Chondrocyte (in vitro differentiated cells): Measurements from ENCODE around the gene TFDP2. TPM values are rescaled to one million over a fixed set of nuclear protein-coding genes. Genes with fewer than 3 reads are reported as not detected.
A peak's percentile ranks its signal among the peaks of the same experiment; 100 is the strongest.

Experiments used
- DNase-seq: peaks from one replicate; pipeline ENCODE4 v3.0.0; 2021; ENCODE audit warnings: mixed read lengths, low spot score
- H3K27ac Mint-ChIP-seq: one replicate; pipeline ENCODE4 v1.8.0; 2021; ENCODE audit warnings: mild to moderate bottlenecking, moderate library complexity, mixed read lengths; ENCODE audit not compliant: unreplicated experiment
- H3K27me3 Mint-ChIP-seq: 2 replicates; pipeline ENCODE4 v1.8.0; 2021; ENCODE audit warnings: low read depth, mixed read lengths
- H3K36me3 Mint-ChIP-seq: 2 replicates; pipeline ENCODE4 v1.8.0; 2021; ENCODE audit warnings: low read depth, mixed read lengths
- H3K4me1 Mint-ChIP-seq: 2 replicates; pipeline ENCODE4 v1.8.0; 2021; ENCODE audit warnings: low read depth, mild to moderate bottlenecking, mixed read lengths
- H3K4me3 Mint-ChIP-seq: one replicate; pipeline ENCODE4 v1.8.0; 2021; ENCODE audit warnings: mild to moderate bottlenecking, moderate library complexity, mixed read lengths; ENCODE audit not compliant: unreplicated experiment
- H3K9me3 Mint-ChIP-seq: 2 replicates; pipeline ENCODE4 v1.8.0; 2021; ENCODE audit warnings: low read depth, mixed read lengths
- total RNA-seq: library from RNA; stranded (reverse); gene quantifications from 3 replicates; pipeline ENCODE4 v1.2.1, GENCODE V29; 2021
- TF ChIP-seq, protein P1 (sequence below): fragments of 200-600 bp; sonication (generic); IDR thresholded peaks from 2 replicates; pipeline ENCODE4 v1.5.0; 2021; ENCODE audit warnings: antibody characterized with exemption, mild to moderate bottlenecking, moderate library complexity

TFDP2 gene
- total RNA-seq, 1 donor from 2014 or later, result 36.5 TPM

DNA sequence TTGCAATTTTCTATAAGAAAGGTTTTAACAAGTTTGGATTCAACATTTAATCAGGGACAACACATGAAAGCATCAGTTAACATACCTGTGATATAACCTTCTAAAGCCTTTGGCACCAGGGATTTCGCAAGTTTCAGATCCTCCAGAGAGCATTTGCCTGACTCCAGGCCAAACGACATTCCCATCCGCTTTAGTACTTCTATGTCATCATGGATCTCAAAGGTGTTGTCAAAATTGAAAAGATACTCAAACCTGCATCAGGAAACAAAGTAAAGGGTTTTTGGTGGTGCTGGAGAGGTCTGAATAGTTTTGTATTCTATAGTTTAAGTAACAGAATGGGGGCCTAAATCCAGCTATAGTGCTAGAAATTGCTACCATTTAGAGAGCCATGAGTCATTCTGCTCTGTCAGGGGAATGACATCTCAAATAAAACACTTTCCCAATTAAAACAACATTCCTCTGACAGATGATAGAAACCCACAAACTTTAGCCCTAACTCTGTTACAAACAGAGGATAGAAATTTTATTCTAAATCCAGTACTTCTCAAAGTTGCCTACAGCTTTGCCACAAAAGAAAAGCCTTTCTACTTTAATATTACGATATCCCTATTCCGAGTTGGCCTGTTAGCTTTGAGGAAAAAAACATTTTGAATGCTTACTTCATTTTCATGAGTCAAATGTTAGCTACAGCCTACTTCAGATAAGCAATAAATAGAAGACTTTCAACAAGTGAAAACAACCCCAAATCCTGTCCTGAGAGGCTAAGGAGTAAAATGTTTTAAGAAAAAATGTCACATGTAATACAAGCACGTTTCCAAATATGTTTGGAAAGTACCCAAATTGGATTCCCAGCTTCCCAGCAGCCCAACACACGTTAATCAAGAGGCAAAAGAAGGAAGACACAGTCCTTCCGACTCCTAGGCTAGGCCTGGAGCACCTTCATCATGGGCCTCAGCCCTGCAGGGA lies 189.5 kb downstream of the TFDP2 start:
- H3K4me1 Mint-ChIP-seq, result peaks cover 29% of the 10 kb centered on the region
- peak overlapping the region; percentile 92 for H3K27ac Mint-ChIP-seq
- H3K27me3 Mint-ChIP-seq, result no peaks in the 10 kb centered on the region
- DNase-seq, result no peak
- peak overlapping the region; percentile 31 for H3K4me3 Mint-ChIP-seq
- TF ChIP-seq, protein P1, sequence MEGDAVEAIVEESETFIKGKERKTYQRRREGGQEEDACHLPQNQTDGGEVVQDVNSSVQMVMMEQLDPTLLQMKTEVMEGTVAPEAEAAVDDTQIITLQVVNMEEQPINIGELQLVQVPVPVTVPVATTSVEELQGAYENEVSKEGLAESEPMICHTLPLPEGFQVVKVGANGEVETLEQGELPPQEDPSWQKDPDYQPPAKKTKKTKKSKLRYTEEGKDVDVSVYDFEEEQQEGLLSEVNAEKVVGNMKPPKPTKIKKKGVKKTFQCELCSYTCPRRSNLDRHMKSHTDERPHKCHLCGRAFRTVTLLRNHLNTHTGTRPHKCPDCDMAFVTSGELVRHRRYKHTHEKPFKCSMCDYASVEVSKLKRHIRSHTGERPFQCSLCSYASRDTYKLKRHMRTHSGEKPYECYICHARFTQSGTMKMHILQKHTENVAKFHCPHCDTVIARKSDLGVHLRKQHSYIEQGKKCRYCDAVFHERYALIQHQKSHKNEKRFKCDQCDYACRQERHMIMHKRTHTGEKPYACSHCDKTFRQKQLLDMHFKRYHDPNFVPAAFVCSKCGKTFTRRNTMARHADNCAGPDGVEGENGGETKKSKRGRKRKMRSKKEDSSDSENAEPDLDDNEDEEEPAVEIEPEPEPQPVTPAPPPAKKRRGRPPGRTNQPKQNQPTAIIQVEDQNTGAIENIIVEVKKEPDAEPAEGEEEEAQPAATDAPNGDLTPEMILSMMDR, result no peak
- H3K9me3 Mint-ChIP-seq, result no peaks in the 10 kb centered on the region
- no peaks in the 10 kb centered on the region for H3K36me3 Mint-ChIP-seq

DNA sequence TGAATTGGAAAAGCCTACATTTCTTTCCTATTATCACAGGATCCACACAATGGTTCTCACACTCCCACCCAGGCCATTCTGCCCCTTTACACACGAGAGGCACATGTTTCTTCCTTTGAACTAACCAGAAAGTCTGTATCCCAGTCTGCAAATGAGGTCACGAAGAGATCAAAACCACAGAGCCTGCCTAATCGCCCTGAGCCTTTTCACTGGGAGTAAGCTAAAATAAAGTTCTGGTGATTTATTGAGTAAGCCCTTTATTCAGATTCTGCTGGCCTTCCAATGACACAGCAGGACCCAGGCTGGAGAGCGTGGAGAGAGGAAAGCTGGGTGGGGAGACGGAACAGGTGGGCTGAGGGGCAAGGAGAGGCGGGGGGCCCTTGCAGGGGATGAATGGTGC lies 194.2 kb downstream of the TFDP2 start:
- H3K4me3 Mint-ChIP-seq, result no peak overlapping the region
- TF ChIP-seq, protein P1, result no peak
- peaks cover 9% of the 10 kb centered on the region for H3K36me3 Mint-ChIP-seq
- no peak for DNase-seq
- peaks cover 24% of the 10 kb centered on the region for H3K4me1 Mint-ChIP-seq
- no peaks in the 10 kb centered on the region for H3K9me3 Mint-ChIP-seq
- no peaks in the 10 kb centered on the region for H3K27me3 Mint-ChIP-seq
- H3K27ac Mint-ChIP-seq, result peak overlapping the region; percentile 43

DNA sequence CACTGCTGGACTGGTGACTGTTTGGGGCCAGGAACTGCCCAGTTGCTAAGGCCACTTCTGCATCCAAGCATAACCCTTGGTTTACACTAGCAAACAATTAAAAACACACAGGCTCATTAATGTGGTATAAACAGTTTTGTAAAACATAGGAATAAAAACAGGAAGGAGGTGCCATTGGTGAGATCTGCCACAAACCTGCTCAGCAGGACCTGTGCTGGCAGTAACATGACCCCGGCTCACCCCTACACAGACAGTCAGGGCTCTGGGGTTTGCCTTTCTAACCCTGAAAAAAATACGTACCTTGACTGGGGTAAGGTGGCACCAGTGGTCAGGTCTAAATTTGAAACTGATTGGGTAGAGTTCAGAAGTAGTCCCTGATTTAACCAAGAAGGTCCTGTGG lies 196.7 kb downstream of the TFDP2 start:
- H3K27ac Mint-ChIP-seq, result no peak overlapping the region
- no peaks in the 10 kb centered on the region for H3K27me3 Mint-ChIP-seq
- H3K4me3 Mint-ChIP-seq, result no peak overlapping the region

DNA sequence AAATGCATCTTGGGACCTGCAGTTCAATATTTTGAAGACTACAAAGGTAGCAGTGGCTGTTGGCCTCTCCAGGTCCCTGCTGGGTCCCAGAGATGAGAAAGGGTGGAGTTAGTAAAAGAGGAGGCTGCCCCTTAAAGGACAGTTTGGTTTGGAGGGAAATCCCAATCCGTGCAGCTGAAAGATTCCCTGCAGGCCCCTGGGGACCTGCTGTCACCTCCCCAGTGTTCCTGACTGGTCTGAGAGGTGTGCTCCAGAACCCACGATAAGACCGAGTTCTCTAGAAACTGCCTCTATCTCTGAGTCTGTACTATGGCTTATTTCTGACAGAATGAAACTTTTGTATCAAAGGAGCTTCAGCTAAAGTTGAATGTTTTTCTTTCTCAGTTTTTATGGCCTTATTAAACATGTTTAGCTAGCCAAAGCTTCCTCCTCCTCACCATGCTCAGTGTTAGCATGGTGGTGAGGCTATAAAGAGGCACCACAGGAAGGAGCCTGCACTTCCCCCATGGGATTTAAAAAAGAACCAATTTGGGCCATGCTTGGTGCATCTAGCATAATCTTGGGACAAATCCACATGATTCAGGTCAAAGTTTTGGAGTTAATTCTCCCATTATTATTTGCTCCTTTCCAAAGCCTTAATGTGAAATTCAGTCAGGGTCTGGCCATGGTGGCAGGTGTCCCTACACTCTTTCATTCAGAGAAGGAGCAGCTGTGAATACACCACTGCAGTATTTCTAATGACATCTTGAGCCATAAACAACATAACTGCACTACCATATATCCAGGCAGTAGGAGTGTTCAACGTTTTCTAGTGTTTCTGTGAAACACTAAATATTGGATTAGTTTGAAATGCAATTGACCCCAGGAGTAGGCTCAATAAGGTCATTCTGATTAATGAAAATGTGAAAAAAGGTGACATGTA lies 198.5 kb downstream of the TFDP2 start:
- TF ChIP-seq, protein P1, result no peak
- peaks cover 9% of the 10 kb centered on the region for H3K36me3 Mint-ChIP-seq
- H3K9me3 Mint-ChIP-seq, result no peaks in the 10 kb centered on the region
- DNase-seq, result no peak
- no peak overlapping the region for H3K4me3 Mint-ChIP-seq
- no peak overlapping the region for H3K27ac Mint-ChIP-seq
- H3K4me1 Mint-ChIP-seq, result peaks cover 10% of the 10 kb centered on the region
- H3K27me3 Mint-ChIP-seq, result no peaks in the 10 kb centered on the region

More for the DNA sequence above, 196.7 kb downstream of the TFDP2 start:
- TF ChIP-seq, protein P1, result no peak
- Mint-ChIP-seq H3K36me3 (peaks cover 9% of the 10 kb centered on the region), H3K4me1 (peaks cover 10% of the 10 kb centered on the region), H3K9me3 (no peaks in the 10 kb centered on the region)
- no peak for DNase-seq

DNA sequence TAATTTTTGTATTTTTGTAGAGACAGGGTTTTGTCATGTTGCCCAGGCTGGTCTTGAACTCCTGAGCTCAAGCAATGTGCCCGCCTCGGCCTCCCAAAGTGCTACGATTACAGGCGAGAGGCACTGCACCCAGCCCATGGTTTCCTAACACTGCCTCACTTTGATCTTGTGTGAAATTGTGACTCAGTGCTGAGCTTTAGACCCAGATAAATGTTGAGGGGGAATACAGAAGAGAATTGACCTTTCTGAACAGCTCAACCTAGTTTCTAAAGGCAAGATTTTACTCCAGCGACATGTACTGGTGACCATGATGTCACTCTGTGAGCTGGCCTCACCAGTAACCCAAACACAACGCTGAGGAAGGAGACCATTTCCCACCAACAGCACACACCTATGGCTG lies 199.4 kb downstream of the TFDP2 start:
- Mint-ChIP-seq H3K27ac (no peak overlapping the region), H3K27me3 (no peaks in the 10 kb centered on the region), H3K9me3 (no peaks in the 10 kb centered on the region), H3K36me3 (peaks cover 9% of the 10 kb centered on the region), H3K4me1 (peaks cover 4% of the 10 kb centered on the region), H3K4me3 (no peak overlapping the region)
- TF ChIP-seq, protein P1, result no peak
- DNase-seq, result no peak
